HepG2 (cell line): ENCODE data around the gene AFAP1. TPM values are rescaled to one million over a fixed set of nuclear protein-coding genes. Genes with fewer than 3 reads are reported as not detected.

Experiments used
- ATAC-seq: fragments of 200-7000 bp; cut with Tn5 transposase; 3 replicates; pipeline ENCODE4 v1.9.1; 2020; ENCODE audit warnings: mild to moderate bottlenecking, moderate library complexity
- BruUV-seq: library from RNA; stranded (reverse); fragments of 400-500 nt; replicated peaks from 2 replicates; lab custom pipeline; 2021; lab: Mats Ljungman, UMichigan
- CTCF ChIA-PET: fragments of 300-600 bp; formaldehyde crosslinking; extraction: SDS; loops from one replicate; lab custom pipeline; 2021; ENCODE audit warnings: low total read pairs, inconsistent platforms, low intra/inter-chr PET ratio; lab: Yijun Ruan, JAX
- POLR2A ChIA-PET: fragments of 350-600 bp; sonication (Branson Sonifier 250); formaldehyde crosslinking; loops from one replicate; lab custom pipeline; 2020; ENCODE audit warnings: antibody characterized with exemption, inconsistent platforms; lab: Yijun Ruan, JAX
- DNase-seq: peaks from one replicate; pipeline ENCODE4 v3.0.0-alpha.2; 2015; ENCODE audit warnings: low spot score
- FAIRE-seq: peaks from 3 replicates; lab custom pipeline; 2011; peaks lifted over from hg19 to GRCh38; lab: Jason Lieb, UNC
- H2AFZ ChIP-seq: one replicate; pipeline ENCODE4 v1.6.1; 2011; ENCODE audit warnings: low read length, inconsistent platforms
- H3K27ac ChIP-seq: fragments of 300-600 bp; 3 replicates; pipeline ENCODE4 v1.8.0; 2011; ENCODE audit warnings: mixed run types, mild to moderate bottlenecking, mixed read lengths, low read length, inconsistent platforms; ENCODE audit not compliant: insufficient read depth; ENCODE audit errors: extremely low read length
- H3K27me3 ChIP-seq, 2 experiments: fragments of 200-600 bp in 1 of 2; 2 replicates in 1 of 2; 3 replicates in 1 of 2; pipeline versions ENCODE4 v1.6.0 to v1.8.0; 2011; ENCODE audit warnings: low read length in 2 of 2, mild to moderate bottlenecking in 2 of 2, moderate library complexity in 2 of 2, inconsistent platforms in 1 of 2; ENCODE audit not compliant: insufficient read depth in 2 of 2, control insufficient read depth in 1 of 2
- H3K36me3 ChIP-seq, 2 experiments: fragments of 200-600 bp in 1 of 2; replicated peaks in 1 of 2; 2 replicates in 1 of 2; 3 replicates in 1 of 2; pipeline versions ENCODE4 v1.5.1 to v1.8.0; 2011; ENCODE audit warnings: low read length in 2 of 2, inconsistent platforms in 1 of 2; ENCODE audit not compliant: insufficient read depth in 2 of 2, control insufficient read depth in 1 of 2
- H3K4me1 ChIP-seq: 2 replicates; pipeline ENCODE4 v1.5.1; 2012; ENCODE audit warnings: low read length, inconsistent platforms; ENCODE audit not compliant: insufficient read depth
- H3K4me2 ChIP-seq: 2 replicates; pipeline ENCODE4 v1.6.0; 2011; ENCODE audit warnings: low read depth, low read length, inconsistent platforms
- H3K4me3 ChIP-seq, 3 experiments: fragments of 200-600 bp in 1 of 3; sonication (generic), shearing (Covaris generic) in 1 of 3; replicated peaks in 1 of 3; 2 replicates each; pipeline ENCODE4 v1.5.1; 2011 to 2016; ENCODE audit warnings: low read length in 3 of 3, inconsistent platforms in 2 of 3, low read depth in 2 of 3, mild to moderate bottlenecking in 2 of 3, control low read depth in 1 of 3, mixed read lengths in 1 of 3; ENCODE audit not compliant: insufficient read depth in 1 of 3
- H3K79me2 ChIP-seq: one replicate; pipeline ENCODE4 v1.6.1; 2011; ENCODE audit warnings: low read length, inconsistent platforms; ENCODE audit not compliant: insufficient read depth
- H3K9ac ChIP-seq: 2 replicates; pipeline ENCODE4 v1.6.0; 2011; ENCODE audit warnings: mild to moderate bottlenecking, low read depth, low read length, inconsistent platforms; ENCODE audit not compliant: insufficient read depth
- H3K9me3 ChIP-seq: 2 replicates; pipeline ENCODE4 v1.5.1; 2012; ENCODE audit warnings: mild to moderate bottlenecking, low read length
- H4K20me1 ChIP-seq: 2 replicates; pipeline ENCODE4 v1.6.0; 2011; ENCODE audit warnings: inconsistent platforms, mild to moderate bottlenecking, low read length, moderate library complexity; ENCODE audit not compliant: insufficient read depth
- CEBPZ ChIP-seq: IDR thresholded peaks from 2 replicates; pipeline ENCODE4 v1.6.1; 2012; ENCODE audit warnings: low read length, improper control_type of control experiment
- NR0B2 ChIP-seq: sonication (generic); formaldehyde crosslinking; IDR thresholded peaks from 2 replicates; pipeline ENCODE4 v1.4.0; 2020; ENCODE audit warnings: mild to moderate bottlenecking, missing genetic modification reagents
- RERE ChIP-seq: IDR thresholded peaks from 2 replicates; pipeline ENCODE4 v1.6.1; 2016; ENCODE audit warnings: low read depth, missing genetic modification reagents, missing compliant biosample characterization
- ZNF253 ChIP-seq: sonication (generic); formaldehyde crosslinking; IDR thresholded peaks from 2 replicates; pipeline ENCODE4 v1.8.0; 2022; ENCODE audit warnings: mild to moderate bottlenecking, missing genetic modification reagents, borderline replicate concordance
- ZNF367 ChIP-seq: sonication (generic); formaldehyde crosslinking; IDR thresholded peaks from 2 replicates; pipeline ENCODE4 v1.4.0; 2020; ENCODE audit warnings: missing genetic modification reagents, borderline replicate concordance
- WGBS: methylation state at CpG from one replicate; pipeline ENCODE4 v1.1.6; 2017; ENCODE audit warnings: low lambda C conversion rate; 5-methylcytosine and 5-hydroxymethylcytosine counted together
- in situ Hi-C: cut with HindIII; loops from 2 replicates; pipeline ENCODE4 v1.10.0; 2017; ENCODE audit warnings: low pct_unique_long_range_greater_than_20kb; ENCODE audit not compliant: extremely low pct_ligation_motif_present
- intact Hi-C: fragments of 100-400 bp; cut with micrococcal nuclease; formaldehyde crosslinking; loops from one replicate; pipeline ENCODE4 v1.10.0; 2022; ENCODE audit not compliant: unreplicated experiment
- polyA plus RNA-seq, 8 experiments: library from polyadenylated mRNA; depleted of rRNA in 3 of 8; stranded (reverse) in 7 of 8; unstranded in 1 of 8; fragments of >200 nt; fragmentation: Illumina TruSeq in 4 of 8; extraction: Trizol in 4 of 8; gene quantifications; 2 replicates each; pipeline versions ENCODE4 v1.2.1 to v1.2.3, GENCODE V29; 2011 to 2016; ENCODE audit warnings: low read depth in 4 of 8, missing spikeins in 1 of 8, mixed read lengths in 1 of 8; ENCODE audit not compliant: insufficient read depth in 1 of 8
- total RNA-seq, 5 experiments: library from RNA; depleted of rRNA; stranded (reverse); fragments of >200 nt; fragmentation: Illumina TruSeq; extraction: Trizol; gene quantifications; 2 replicates each; pipeline ENCODE4 v1.2.3, GENCODE V29; 2016; ENCODE audit warnings: low read depth in 1 of 5

Gene AFAP1
- total and polyA plus RNA-seq, 2 of the 13 experiments (the other 11 are each of a cell fraction or from before 2014, with no cell fraction given) = 2.5 TPM

- Histone ChIP-seq H3K9ac (no peak overlapping the region), H3K9me3 (no peaks in the 10 kb centered on the region), H3K79me2 (no peaks in the 10 kb centered on the region), H3K4me1 (peaks cover 67% of the 10 kb centered on the region), H3K27me3 (no peaks in the 10 kb centered on the region), H2AFZ (no peak overlapping the region), H3K36me3 (peaks cover 3 to 4% of the 10 kb centered on the region in 2 experiments; a peak in 2 of 5 replicates), H4K20me1 (no peaks in the 10 kb centered on the region), H3K27ac (no peak overlapping the region), H3K4me2 (no peak overlapping the region), H3K4me3 (no peak overlapping the region)
- no peak for DNase-seq
- ChIA-PET CTCF (no interaction called here), POLR2A (no interaction called here)
- no peak for TF ChIP-seq CEBPZ
- TF ChIP-seq ZNF253 (CRISPR knock-in tag) = no peak
- BruUV-seq = no TSS peak
- in situ Hi-C loops = no loop called here
- intact Hi-C loops = no loop called here
- FAIRE-seq = no peak
- 94% methylated on average over 5 of the region's 5 CpGs for WGBS
- ATAC-seq = no peak
Measured at GRCh38 chr4:7764466-7764865, 175.2 kb downstream of the AFAP1 start.

- H3K36me3 ChIP-seq = peaks cover 3 to 4% of the 10 kb centered on the region in 2 experiments; a peak in 1 of 5 replicates
- H3K9ac ChIP-seq = no peak overlapping the region
- no peaks in the 10 kb centered on the region for H4K20me1 ChIP-seq
- no peaks in the 10 kb centered on the region for H3K27me3 ChIP-seq
- FAIRE-seq (no peak), DNase-seq (no peak), ATAC-seq (no peak)
- H3K4me2 ChIP-seq = no peak overlapping the region
- CTCF ChIA-PET = no interaction called here
- intact Hi-C loops = no loop called here
- no peaks in the 10 kb centered on the region for H3K79me2 ChIP-seq
- in situ Hi-C loops = no loop called here
- no peak overlapping the region for H3K4me3 ChIP-seq
- POLR2A ChIA-PET = no interaction called here
- 94% methylated on average over 7 of the region's 10 CpGs for WGBS
- no peak overlapping the region for H3K27ac ChIP-seq
- H2AFZ ChIP-seq = no peak overlapping the region
- BruUV-seq = no TSS peak
- H3K9me3 ChIP-seq = no peaks in the 10 kb centered on the region
- peaks cover 67% of the 10 kb centered on the region for H3K4me1 ChIP-seq
- TF ChIP-seq RERE (no peak), NR0B2 (CRISPR knock-in tag) (no peak), ZNF367 (CRISPR knock-in tag) (no peak)
Measured at GRCh38 chr4:7763788-7764187, 175.9 kb downstream of the AFAP1 start.
